Ramos (cell line): ENCODE results near the gene LARGE2.

Experiments
- in situ Hi-C: fragments of 300-500 bp; cut with MboI; formaldehyde crosslinking; loops from one replicate; pipeline ENCODE4 v1.14.3; 2022; ENCODE audit warnings: low sequenced_read_pairs; ENCODE audit not compliant: unreplicated experiment

LARGE2 gene

GRCh38 chr11:45913514-45913913 is 8.9 kb upstream of the LARGE2 start:
- in situ Hi-C loops = no loop called here

DNA sequence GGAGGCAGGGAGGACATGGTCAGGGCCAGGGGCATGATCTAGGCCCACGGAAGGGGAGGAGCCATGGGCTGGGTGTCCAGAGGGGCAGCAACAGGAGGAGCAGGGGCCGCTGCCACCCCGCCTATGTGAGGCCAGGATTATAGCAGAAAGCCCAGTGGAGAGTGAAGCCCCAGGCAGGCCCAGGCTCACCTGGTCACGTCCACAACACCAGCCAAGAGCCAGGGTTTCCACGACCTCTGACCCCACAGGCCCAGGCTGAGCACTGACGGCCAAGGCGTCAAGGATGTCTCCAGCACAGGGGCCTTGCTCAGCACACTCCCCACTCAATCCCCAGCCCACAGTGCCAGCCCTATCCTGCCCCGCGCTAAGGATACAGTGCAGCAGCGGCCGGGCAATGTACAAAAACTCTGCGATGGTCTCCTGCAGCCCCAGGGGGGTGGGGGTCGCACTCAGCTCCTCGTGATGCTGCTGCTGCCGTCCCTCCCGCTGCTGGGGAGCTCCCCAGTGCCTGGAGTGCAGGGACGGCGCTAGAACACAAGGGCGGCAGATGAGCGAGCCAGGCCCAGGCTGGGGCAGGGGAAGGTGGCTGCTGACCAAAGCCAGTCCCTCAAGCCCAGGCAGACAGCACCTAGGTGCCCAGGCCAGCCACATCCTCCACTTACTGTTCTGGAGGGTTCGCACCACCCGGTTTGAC is 8.4 kb upstream of the LARGE2 start:
- in situ Hi-C loops = no loop called here

- in situ Hi-C loops = no loop called here
Observed at GRCh38 chr11:45915446-45915845, 7.0 kb upstream of the LARGE2 start.

GRCh38 chr11:45917286-45917622 is 5.2 kb upstream of the LARGE2 start:
- in situ Hi-C loops = no loop called here

- in situ Hi-C loops = no loop called here
Observed at GRCh38 chr11:45917623-45918330, 4.7 kb upstream of the LARGE2 start, which contains the start of gene PEX16. TSS of gene PEX16 (minus strand) at chr11:45917877. CDS start at chr11:45917811, 66 bp downstream.

GRCh38 chr11:45918331-45918941 is 4.0 kb upstream of the LARGE2 start:
- in situ Hi-C loops = no loop called here

- in situ Hi-C loops = no loop called here
Observed at GRCh38 chr11:45918962-45919675, 3.3 kb upstream of the LARGE2 start.

DNA sequence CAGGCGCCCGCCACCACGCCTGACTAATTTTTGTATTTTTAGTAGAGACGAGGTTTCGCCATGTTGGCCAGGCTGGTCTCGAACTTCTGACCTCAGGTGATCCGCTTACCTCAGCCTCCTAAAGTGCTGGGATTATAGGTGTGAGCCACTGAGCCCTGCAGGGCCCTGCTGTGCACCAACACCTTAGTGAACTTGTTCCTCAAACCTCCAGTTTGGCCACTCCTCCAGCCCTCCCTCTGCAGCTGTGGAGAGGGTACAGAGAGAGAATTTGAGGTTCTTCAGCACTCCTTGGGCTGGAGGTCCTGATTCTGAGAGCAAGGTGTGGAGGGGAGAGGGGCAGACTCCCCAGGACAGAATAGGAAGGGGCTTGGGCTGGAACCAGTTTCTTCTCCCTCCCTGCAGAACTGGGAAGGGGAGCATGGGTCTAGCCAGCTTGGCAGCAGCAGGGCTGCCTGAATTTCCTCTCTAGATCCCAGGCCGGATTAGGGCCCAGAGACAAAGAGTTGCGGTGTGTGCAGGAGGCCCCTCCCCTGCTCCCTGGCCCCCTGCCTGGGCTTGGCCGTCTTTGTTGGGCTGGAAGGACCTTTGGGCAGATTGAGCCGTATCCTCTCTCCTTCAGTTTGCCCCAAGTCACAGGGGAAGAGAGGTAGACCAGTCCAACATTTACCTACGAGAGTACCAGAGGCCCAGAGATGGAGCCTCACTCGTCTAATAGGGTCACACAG is 2.5 kb upstream of the LARGE2 start:
- in situ Hi-C loops = no loop called here

GRCh38 chr11:45920531-45921477 is 1.7 kb upstream of the LARGE2 start:
- in situ Hi-C loops = no loop called here

DNA sequence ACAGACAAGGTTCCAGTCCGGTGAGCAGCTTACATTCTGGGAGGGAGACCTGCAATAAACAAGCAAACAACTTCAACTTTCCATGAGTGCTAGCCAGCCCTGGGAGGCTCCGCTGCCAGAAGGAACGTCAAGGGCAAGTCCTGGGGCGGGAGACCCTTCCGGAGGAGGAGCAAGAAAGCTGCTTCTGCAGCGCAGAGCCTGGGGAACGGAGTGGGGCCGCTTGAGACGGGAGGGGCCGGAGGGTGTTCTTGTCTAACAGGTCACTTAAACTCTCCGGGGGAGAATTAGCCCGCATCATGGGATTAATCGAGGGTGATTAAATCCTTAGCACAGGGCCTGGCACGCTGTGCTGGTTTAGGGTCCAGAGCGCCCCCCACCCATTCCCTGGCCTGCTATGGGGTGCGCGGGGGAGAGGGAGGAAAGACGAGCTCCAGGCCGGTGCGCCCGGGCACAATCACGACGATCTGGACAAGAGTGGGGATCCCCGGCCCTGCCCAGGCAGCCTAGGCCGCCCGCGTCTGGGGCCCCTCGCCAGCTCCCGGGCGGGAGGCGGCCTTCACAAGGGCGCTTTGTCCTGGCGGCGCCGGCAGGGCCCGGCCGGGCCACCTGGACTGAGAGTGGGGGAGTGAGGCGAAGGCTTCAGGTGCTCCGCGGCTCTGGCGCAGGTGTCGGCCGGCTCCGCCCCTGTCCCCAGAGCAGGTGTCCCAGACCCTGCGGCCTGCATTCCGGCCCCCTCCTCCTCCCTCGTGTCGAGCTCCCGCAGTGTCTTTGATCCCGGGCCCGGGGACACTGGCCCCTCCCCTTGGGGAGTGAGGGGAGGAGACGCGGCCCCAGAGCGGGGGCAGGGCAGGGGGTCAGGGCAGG is 663 bp upstream of the LARGE2 start:
- in situ Hi-C loops = no loop called here

DNA sequence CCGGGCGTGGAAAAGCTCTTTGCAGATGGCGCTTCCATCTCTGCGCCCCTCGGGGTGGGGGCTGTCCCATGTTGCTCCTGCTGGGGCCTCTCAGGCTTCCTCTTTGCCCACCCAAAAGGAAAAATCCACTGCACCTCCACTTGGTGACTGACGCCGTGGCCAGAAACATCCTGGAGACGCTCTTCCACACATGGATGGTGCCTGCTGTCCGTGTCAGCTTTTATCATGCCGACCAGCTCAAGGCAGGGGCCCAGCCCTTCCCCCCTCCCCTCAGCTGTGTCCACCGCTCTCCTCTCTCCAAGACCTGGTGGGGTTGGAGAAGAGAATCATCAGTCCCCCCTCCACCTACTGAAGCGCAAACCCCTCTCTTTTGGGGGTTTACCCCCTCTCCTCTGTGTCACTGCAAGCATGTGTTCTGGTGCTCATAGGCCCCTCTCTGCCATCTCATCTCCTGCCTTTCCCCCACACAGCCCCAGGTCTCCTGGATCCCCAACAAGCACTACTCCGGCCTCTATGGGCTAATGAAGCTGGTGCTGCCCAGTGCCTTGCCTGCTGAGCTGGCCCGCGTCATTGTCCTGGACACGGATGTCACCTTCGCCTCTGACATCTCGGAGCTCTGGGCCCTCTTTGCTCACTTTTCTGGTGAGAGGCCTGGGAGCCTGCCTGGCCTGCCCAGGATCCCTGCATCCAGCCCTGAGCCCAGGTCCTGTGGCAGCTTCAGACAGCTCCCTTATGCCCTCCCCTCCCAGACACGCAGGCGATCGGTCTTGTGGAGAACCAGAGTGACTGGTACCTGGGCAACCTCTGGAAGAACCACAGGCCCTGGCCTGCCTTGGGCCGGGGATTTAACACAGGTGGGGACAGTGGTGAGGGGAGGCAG is 1.8 kb downstream of the LARGE2 start:
- in situ Hi-C loops = no loop called here

DNA sequence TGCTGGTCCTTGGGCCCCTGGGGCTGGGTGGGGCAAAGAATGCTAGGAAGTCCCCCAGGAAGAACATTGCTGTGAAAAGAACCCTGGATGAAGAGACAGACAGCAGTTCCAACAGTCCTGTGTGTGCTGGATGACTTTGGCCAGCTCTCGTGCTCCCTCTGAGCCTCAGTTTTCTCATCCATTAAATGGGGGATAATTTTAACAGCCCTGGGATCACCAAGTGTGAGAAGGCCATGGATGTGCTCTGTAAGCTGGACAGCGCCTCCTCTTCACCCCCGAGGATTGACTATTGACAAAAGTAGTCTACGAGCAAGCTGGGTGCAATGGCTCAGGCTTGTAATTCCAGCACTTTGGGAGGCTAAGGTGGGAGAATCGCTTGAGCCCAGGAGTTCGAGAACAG is 2.5 kb downstream of the LARGE2 start:
- in situ Hi-C loops = no loop called here

DNA sequence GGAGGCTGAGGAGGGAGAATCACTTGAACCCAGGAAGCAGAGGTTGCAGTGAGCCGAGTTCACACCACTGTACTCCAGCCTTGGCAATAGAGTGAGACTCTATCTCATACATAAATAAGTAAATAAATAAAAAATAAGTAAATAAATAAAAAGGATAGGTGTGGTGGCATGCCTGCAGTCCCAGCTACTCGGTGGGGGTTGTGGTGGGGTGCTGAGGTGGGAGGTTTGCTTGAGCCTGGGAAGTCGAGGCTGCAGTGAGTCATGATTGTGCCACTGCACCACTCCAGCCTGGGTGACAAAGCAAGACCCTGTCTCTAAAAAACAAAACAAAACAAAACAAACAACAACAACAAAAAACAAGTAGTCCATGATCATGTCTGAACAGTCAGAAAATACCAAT is 3.1 kb downstream of the LARGE2 start:
- in situ Hi-C loops = no loop called here

DNA sequence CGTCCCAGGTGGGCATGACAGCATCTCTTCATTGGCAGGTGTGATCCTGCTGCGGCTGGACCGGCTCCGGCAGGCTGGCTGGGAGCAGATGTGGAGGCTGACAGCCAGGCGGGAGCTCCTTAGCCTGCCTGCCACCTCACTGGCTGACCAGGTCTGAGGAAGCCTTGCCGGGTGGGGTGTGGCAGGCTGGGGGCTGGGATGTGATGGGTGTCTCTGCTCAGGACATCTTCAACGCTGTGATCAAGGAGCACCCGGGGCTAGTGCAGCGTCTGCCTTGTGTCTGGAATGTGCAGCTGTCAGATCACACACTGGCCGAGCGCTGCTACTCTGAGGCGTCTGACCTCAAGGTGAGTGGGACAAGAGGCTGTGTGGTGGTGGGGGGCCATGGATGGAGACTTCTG is 3.5 kb downstream of the LARGE2 start:
- in situ Hi-C loops = no loop called here

GRCh38 chr11:45926536-45927331 is 4.3 kb downstream of the LARGE2 start:
- in situ Hi-C loops = no loop called here

- in situ Hi-C loops = no loop called here
Observed at GRCh38 chr11:45927332-45927683, 4.9 kb downstream of the LARGE2 start.
